Measurements from ENCODE around the gene FOSL1.

Gene FOSL1
- 0.24 to 20.1 (median 10.6) reads per million in 9 experiments for total RNA-seq

- Mint-ChIP-seq H3K36me3 (ENCODE audit: insufficient read depth) (peaks cover 18% of the 10 kb centered on the region), H3K27me3 (no peaks in the 10 kb centered on the region), H3K27ac (peak within 1 kb of the TSS; percentile 16 to 77), H3K4me1 (ENCODE audit: low read depth in 2 of 2) (peaks cover 10 to 14% of the 10 kb centered on the region in 2 donors), H3K9me3 (no peaks in the 10 kb centered on the region), H3K4me3 (peak within 1 kb of the TSS; percentile 69)
- peak; percentile 87 to 89 (median 89) for DNase-seq
- peak; percentile 89 for ATAC-seq (replicated peaks)
These were observed at the start of gene FOSL1 for GRCh38 chr11:65900125-65900898. TSS of gene FOSL1 (minus strand) at chr11:65900388. CDS start at chr11:65900339, 49 bp downstream.

- ATAC-seq (replicated peaks) = no peak
- no peak for DNase-seq
- Mint-ChIP-seq H3K9me3 (no peaks in the 10 kb centered on the region), H3K27ac (no peak overlapping the region), H3K27me3 (no peaks in the 10 kb centered on the region), H3K36me3 (ENCODE audit: insufficient read depth) (no peaks in the 10 kb centered on the region), H3K4me1 (ENCODE audit: low read depth in 2 of 2) (no peaks in the 10 kb centered on the region), H3K4me3 (no peak overlapping the region)
These were observed 47.5 kb upstream of the FOSL1 start for GRCh38 chr11:65947603-65948125.

GRCh38 chr11:65947133-65947532 is 46.9 kb upstream of the FOSL1 start:
- H3K27ac Mint-ChIP-seq = no peak overlapping the region
- ATAC-seq (replicated peaks) (no peak), DNase-seq (no peak)
- H3K9me3 Mint-ChIP-seq = no peaks in the 10 kb centered on the region
- H3K27me3 Mint-ChIP-seq = no peaks in the 10 kb centered on the region
- no peaks in the 10 kb centered on the region for H3K36me3 Mint-ChIP-seq (ENCODE audit: insufficient read depth)
- H3K4me3 Mint-ChIP-seq = no peak overlapping the region
- H3K4me1 Mint-ChIP-seq (ENCODE audit: low read depth in 2 of 2) = no peaks in the 10 kb centered on the region

- no peak for ATAC-seq (replicated peaks)
- no peak overlapping the region for H3K4me3 Mint-ChIP-seq
These were observed 46.5 kb upstream of the FOSL1 start for GRCh38 chr11:65946655-65947054.

DNA sequence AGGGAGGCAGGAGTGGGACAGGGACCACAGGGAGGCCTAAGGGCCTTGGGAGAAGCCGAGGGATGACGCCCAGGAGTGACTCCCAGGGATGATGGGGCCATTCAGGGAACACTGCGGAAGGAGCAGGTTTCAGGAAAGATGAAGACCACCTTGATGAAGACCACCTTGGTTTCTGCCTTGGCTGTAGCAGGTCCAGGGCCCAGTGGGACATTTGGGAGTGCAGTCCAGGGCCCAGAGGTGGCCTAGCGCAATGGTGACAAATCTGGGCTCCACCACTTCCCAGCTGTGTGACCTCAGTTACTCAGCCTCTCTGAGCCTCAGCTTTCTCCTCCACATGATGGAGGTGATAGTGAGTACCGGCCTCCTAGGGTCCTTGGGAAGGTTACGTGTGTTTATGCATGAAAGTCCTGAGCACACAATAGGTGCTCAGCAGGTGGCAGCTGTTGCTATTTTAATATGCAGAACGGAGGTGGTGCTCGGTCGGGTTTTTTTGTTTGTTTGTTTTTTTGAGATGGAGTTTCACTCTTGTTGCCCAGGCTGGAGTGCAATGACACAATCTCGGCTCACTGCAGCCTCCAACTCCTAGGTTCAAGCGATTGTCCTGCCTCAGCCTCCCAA is 45.9 kb upstream of the FOSL1 start:
- Mint-ChIP-seq H3K36me3 (ENCODE audit: insufficient read depth) (no peaks in the 10 kb centered on the region), H3K27me3 (peaks cover 0 to 6% of the 10 kb centered on the region in 2 donors), H3K4me1 (ENCODE audit: low read depth in 2 of 2) (no peaks in the 10 kb centered on the region), H3K9me3 (no peaks in the 10 kb centered on the region), H3K27ac (no peak overlapping the region), H3K4me3 (no peak overlapping the region)
- DNase-seq (no peak), ATAC-seq (replicated peaks) (no peak)

More at GRCh38 chr11:65946655-65947054, 46.5 kb upstream of the FOSL1 start:
- no peak for DNase-seq
- Mint-ChIP-seq H3K4me1 (ENCODE audit: low read depth in 2 of 2) (no peaks in the 10 kb centered on the region), H3K9me3 (no peaks in the 10 kb centered on the region), H3K27ac (no peak overlapping the region), H3K36me3 (ENCODE audit: insufficient read depth) (no peaks in the 10 kb centered on the region), H3K27me3 (peaks cover 0 to under 1% of the 10 kb centered on the region in 2 donors)

- Mint-ChIP-seq H3K27ac (no peak within 1 kb of the TSS), H3K4me1 (ENCODE audit: low read depth in 2 of 2) (no peaks in the 10 kb centered on the region), H3K4me3 (no peak within 1 kb of the TSS), H3K27me3 (peaks cover 0 to 7% of the 10 kb centered on the region in 2 donors), H3K36me3 (ENCODE audit: insufficient read depth) (no peaks in the 10 kb centered on the region), H3K9me3 (no peaks in the 10 kb centered on the region)
- ATAC-seq (replicated peaks) (no peak), DNase-seq (no peak)
These were observed 45.3 kb upstream of the FOSL1 start, which contains the start of gene TSGA10IP for GRCh38 chr11:65945430-65945911. TSS of gene TSGA10IP (plus strand) at chr11:65945480. CDS start at chr11:65945676, 196 bp downstream.

DNA sequence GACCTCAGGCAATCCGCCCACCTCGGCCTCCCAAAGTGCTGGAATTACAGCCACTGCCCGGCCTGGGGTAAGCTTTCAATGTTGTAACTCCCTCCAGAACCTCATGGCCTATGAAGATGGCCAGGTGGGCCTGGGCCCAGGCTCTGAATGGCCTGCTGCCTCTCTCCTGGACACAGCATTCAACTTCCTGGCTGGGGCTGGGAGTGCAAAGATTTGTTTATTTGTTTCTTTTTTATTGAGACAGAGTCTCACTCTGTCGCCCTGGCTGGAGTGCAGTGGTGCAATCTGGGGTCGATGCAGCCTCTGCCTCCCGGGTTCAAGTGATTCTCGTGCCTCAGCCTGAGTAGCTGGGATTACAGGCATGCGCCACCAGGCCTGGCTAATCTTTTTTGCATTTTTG is 44.6 kb upstream of the FOSL1 start:
- Mint-ChIP-seq H3K27me3 (peaks cover 0 to 7% of the 10 kb centered on the region in 2 donors), H3K36me3 (ENCODE audit: insufficient read depth) (no peaks in the 10 kb centered on the region), H3K27ac (no peak overlapping the region)

DNA sequence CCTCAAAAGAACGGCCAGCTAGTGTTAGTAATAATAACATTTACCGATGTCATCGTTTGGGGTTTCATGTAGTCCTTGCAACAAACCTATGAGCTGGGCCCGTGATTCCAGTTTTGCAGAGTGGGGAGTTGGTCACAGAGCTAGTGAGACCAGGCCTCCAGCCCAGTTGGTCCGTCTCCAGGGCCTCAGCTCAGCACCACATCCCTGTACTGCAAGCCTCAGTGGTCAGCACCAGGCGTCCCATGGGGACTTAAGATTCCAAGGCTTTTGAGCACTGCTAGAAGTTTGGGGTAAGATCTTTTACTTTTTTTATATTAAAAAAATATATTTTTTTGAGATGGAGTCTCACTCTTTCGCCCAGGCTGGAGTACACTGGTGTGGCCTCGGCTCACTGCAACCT is 44.0 kb upstream of the FOSL1 start:
- H3K27ac Mint-ChIP-seq = no peak overlapping the region
- no peaks in the 10 kb centered on the region for H3K4me1 Mint-ChIP-seq (ENCODE audit: low read depth in 2 of 2)
- no peak for DNase-seq
- no peaks in the 10 kb centered on the region for H3K9me3 Mint-ChIP-seq
- H3K27me3 Mint-ChIP-seq = peaks cover 0 to 7% of the 10 kb centered on the region in 2 donors
- H3K4me3 Mint-ChIP-seq = no peak overlapping the region
- H3K36me3 Mint-ChIP-seq (ENCODE audit: insufficient read depth) = no peaks in the 10 kb centered on the region
- ATAC-seq (replicated peaks) = no peak

More for the DNA sequence above, 44.6 kb upstream of the FOSL1 start:
- Mint-ChIP-seq H3K9me3 (no peaks in the 10 kb centered on the region), H3K4me1 (ENCODE audit: low read depth in 2 of 2) (no peaks in the 10 kb centered on the region), H3K4me3 (no peak overlapping the region)
- ATAC-seq (replicated peaks) = no peak
- DNase-seq = no peak

- no peak overlapping the region for H3K4me3 Mint-ChIP-seq
- H3K9me3 Mint-ChIP-seq = no peaks in the 10 kb centered on the region
- ATAC-seq (replicated peaks) (no peak), DNase-seq (no peak)
- no peaks in the 10 kb centered on the region for H3K4me1 Mint-ChIP-seq (ENCODE audit: low read depth in 2 of 2)
- H3K36me3 Mint-ChIP-seq (ENCODE audit: insufficient read depth) = no peaks in the 10 kb centered on the region
- peak overlapping the region in 1 of 2 donors; percentile 69 for H3K27ac Mint-ChIP-seq
- peaks cover 7 to 14% of the 10 kb centered on the region in 2 donors for H3K27me3 Mint-ChIP-seq
These were observed 42.3 kb upstream of the FOSL1 start for GRCh38 chr11:65942531-65942930.

- no peak overlapping the region for H3K4me3 Mint-ChIP-seq
- DNase-seq (no peak), ATAC-seq (replicated peaks) (no peak)
- H3K27ac Mint-ChIP-seq = peak overlapping the region in 1 of 2 donors; percentile 69
- no peaks in the 10 kb centered on the region for H3K4me1 Mint-ChIP-seq (ENCODE audit: low read depth in 2 of 2)
- peaks cover 3% of the 10 kb centered on the region for H3K36me3 Mint-ChIP-seq (ENCODE audit: insufficient read depth)
- no peaks in the 10 kb centered on the region for H3K9me3 Mint-ChIP-seq
- H3K27me3 Mint-ChIP-seq = peaks cover 7 to 21% of the 10 kb centered on the region in 2 donors
These were observed 41.6 kb upstream of the FOSL1 start for GRCh38 chr11:65941720-65942310.

DNA sequence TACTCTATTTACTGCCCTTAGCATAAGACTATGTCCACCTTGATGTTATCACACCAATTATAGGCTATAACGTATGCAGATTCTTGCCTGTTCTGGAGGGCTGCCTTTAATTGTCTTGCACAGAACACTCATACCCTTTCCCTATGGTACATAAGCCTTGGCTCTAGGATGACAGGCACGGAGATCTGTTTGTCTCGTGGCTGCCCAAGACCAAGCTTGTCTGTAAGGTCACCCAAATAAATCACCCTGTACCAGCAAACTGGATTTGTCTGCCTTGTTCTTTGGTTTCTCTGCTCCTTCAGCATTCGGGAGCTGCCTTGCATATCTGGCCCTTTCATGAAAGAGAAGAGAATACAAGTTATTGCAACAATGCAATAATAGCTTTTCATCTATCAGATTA is 37.6 kb upstream of the FOSL1 start:
- H3K27me3 Mint-ChIP-seq = peaks cover 7 to 22% of the 10 kb centered on the region in 2 donors
- H3K27ac Mint-ChIP-seq = no peak overlapping the region
- peaks cover 3% of the 10 kb centered on the region for H3K36me3 Mint-ChIP-seq (ENCODE audit: insufficient read depth)
- ATAC-seq (replicated peaks) (no peak), DNase-seq (no peak)
- no peaks in the 10 kb centered on the region for H3K4me1 Mint-ChIP-seq (ENCODE audit: low read depth in 2 of 2)
- H3K4me3 Mint-ChIP-seq = no peak overlapping the region
- no peaks in the 10 kb centered on the region for H3K9me3 Mint-ChIP-seq

DNA sequence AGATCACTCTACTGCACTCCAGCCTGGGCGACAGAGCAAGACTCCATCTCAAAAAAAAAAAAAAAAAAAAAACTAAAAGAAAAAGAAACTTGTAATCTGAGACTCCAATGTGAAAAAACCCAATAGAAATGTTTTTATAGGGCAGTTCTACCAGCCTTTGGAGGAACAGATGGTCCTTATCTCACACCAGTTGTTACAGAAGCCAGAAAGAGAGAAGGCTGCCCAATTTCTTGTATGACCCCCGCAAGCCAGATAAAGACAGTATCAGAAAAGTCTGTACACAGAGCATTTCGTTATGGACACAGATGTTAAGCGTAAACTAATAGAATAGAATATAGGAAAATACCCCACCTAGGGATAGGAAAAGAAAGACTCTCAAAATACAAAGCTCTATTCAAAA is 33.8 kb upstream of the FOSL1 start:
- DNase-seq = no peak
- no peak for ATAC-seq (replicated peaks)
- Mint-ChIP-seq H3K4me1 (ENCODE audit: low read depth in 2 of 2) (peaks cover 0 to 10% of the 10 kb centered on the region in 2 donors), H3K27ac (no peak overlapping the region), H3K4me3 (no peak overlapping the region), H3K36me3 (ENCODE audit: insufficient read depth) (peaks cover 9% of the 10 kb centered on the region), H3K9me3 (no peaks in the 10 kb centered on the region), H3K27me3 (peaks cover 0 to 22% of the 10 kb centered on the region in 2 donors)

DNA sequence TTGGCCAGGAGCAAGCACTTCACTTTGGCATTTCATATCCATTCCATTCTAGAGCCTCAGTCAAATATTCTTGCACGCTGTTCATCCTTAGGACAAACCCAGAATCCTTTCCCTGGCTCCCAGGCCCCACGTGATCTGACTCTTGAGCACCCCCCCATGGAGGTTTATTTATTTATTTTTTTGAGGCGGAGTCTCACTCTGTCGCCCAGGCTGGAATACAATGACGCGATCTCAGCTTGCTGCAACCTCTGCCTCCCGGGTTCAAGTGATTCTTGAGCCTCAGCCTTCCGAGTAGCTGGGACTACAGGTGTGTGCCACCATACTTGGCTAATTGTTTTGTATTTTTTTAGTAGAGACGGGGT is 32.4 kb upstream of the FOSL1 start:
- H3K4me3 Mint-ChIP-seq = no peak overlapping the region
- ATAC-seq (replicated peaks) (no peak), DNase-seq (no peak)
- H3K9me3 Mint-ChIP-seq = no peaks in the 10 kb centered on the region
- H3K36me3 Mint-ChIP-seq (ENCODE audit: insufficient read depth) = peaks cover 23% of the 10 kb centered on the region
- peaks cover 0 to 8% of the 10 kb centered on the region in 2 donors for H3K27me3 Mint-ChIP-seq
- H3K4me1 Mint-ChIP-seq (ENCODE audit: low read depth in 2 of 2) = peaks cover 14 to 23% of the 10 kb centered on the region in 2 donors
- peak overlapping the region in 1 of 2 donors; percentile 38 for H3K27ac Mint-ChIP-seq
